ENCODE results near the gene LRRFIP1.

LRRFIP1 gene

GRCh38 chr2:237720957-237721356 lies 93.6 kb downstream of the LRRFIP1 start:
- no peak for TF ChIP-seq CTCF (IDR thresholded peaks at IDR 0.05; ENCODE audit: control insufficient read depth, insufficient read depth, low read depth, low read length, missing control alignments)
- DNase-seq (ENCODE audit: low read depth) = no peak
- no peak overlapping the region for H3K4me3 ChIP-seq (ENCODE audit: control insufficient read depth, low read depth, low read length)

- no peak for TF ChIP-seq CTCF (IDR thresholded peaks at IDR 0.05; ENCODE audit: control insufficient read depth, insufficient read depth, low read depth, low read length, missing control alignments)
- H3K4me3 ChIP-seq (ENCODE audit: control insufficient read depth, low read depth, low read length) = no peak overlapping the region
Measured at GRCh38 chr2:237721458-237721857, 94.1 kb downstream of the LRRFIP1 start.

GRCh38 chr2:237722616-237723015 lies 95.2 kb downstream of the LRRFIP1 start:
- H3K4me3 ChIP-seq (ENCODE audit: control insufficient read depth, low read depth, low read length) = no peak overlapping the region
- no peak for DNase-seq (ENCODE audit: low read depth)
- TF ChIP-seq CTCF (IDR thresholded peaks at IDR 0.05; ENCODE audit: control insufficient read depth, insufficient read depth, low read depth, low read length, missing control alignments) = no peak

More at GRCh38 chr2:237721458-237721857, 94.1 kb downstream of the LRRFIP1 start:
- no peak for DNase-seq (ENCODE audit: low read depth)

- no peak for DNase-seq (ENCODE audit: low read depth)
- TF ChIP-seq CTCF (IDR thresholded peaks at IDR 0.05; ENCODE audit: control insufficient read depth, insufficient read depth, low read depth, low read length, missing control alignments) = no peak
Measured at GRCh38 chr2:237723023-237723422, 95.6 kb downstream of the LRRFIP1 start.

GRCh38 chr2:237723602-237724001 lies 96.2 kb downstream of the LRRFIP1 start:
- H3K4me3 ChIP-seq (ENCODE audit: control insufficient read depth, low read depth, low read length) = no peak overlapping the region
- no peak for TF ChIP-seq CTCF (IDR thresholded peaks at IDR 0.05; ENCODE audit: control insufficient read depth, insufficient read depth, low read depth, low read length, missing control alignments)
- DNase-seq (ENCODE audit: low read depth) = no peak

More at GRCh38 chr2:237723023-237723422, 95.6 kb downstream of the LRRFIP1 start:
- H3K4me3 ChIP-seq (ENCODE audit: control insufficient read depth, low read depth, low read length) = no peak overlapping the region

GRCh38 chr2:237724811-237725478 lies 97.6 kb downstream of the LRRFIP1 start:
- H3K4me3 ChIP-seq (ENCODE audit: control insufficient read depth, low read depth, low read length) = no peak overlapping the region
- no peak for TF ChIP-seq CTCF (IDR thresholded peaks at IDR 0.05; ENCODE audit: control insufficient read depth, insufficient read depth, low read depth, low read length, missing control alignments)
- DNase-seq (ENCODE audit: low read depth) = no peak
